HG03159 (cell line): Measurements from ENCODE around the gene TEN1.

Experiments used
- ATAC-seq: cut with Tn5 transposase; IDR thresholded peaks from one replicate; pipeline ENCODE4 v1.9.1; 2021; ENCODE audit warnings: mild to moderate bottlenecking, moderate library complexity; ENCODE audit not compliant: unreplicated experiment

Gene TEN1

DNA sequence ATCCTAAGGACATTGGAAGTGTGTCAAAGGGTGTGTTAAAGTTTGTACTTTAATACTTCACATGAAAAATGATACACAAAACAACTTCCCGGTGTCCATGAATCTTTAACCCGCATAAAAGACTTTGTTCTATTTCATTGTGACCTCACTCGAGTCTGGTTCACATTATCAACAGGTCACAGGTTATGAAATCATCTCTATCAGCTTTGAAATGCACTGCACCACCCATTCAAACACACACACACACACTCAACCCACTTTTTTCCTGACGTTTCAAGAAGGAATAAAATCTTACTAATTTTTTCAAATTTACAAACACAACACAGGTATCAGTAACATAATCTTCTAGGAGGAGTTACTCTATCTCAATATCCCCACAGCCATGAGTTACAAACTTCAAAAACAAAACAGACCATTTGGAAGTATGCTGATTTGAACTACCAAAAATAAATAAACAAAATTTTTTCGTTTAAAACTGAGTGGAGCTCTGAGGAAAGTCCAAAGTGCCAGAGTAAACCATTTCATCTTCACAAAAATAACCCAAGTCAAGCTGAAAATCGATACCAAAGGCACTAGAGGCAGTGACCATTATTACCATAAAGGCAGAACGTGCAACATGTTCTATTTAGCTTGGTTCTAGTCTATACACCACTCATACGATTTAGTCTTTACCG lies 2.7 kb upstream of the TEN1 start:
- ATAC-seq = no peak

DNA sequence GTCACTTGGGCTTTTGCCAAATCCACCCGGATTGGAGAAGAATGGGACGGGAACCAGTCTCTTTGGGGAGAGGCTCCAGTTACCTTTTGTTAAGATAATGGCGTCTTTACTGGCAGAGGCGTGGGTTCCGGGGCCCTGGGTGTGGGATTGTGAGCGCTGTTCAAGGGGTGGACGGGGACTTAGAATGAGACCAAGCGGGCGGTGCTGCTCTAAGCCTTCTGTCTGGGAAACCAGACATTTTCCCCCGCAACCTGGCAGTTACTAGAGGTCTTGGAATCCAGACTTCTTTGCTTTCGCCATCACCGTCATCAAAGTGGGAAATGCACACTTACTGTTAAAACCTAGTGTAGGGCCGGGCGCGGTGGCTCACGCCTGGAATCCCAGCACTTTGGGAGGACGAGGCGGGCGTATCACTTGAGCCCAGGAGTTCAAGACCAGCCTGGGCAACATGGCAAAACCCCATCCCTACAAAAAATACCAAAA lies 706 bp downstream of the TEN1 start:
- ATAC-seq = peak; percentile 9

DNA sequence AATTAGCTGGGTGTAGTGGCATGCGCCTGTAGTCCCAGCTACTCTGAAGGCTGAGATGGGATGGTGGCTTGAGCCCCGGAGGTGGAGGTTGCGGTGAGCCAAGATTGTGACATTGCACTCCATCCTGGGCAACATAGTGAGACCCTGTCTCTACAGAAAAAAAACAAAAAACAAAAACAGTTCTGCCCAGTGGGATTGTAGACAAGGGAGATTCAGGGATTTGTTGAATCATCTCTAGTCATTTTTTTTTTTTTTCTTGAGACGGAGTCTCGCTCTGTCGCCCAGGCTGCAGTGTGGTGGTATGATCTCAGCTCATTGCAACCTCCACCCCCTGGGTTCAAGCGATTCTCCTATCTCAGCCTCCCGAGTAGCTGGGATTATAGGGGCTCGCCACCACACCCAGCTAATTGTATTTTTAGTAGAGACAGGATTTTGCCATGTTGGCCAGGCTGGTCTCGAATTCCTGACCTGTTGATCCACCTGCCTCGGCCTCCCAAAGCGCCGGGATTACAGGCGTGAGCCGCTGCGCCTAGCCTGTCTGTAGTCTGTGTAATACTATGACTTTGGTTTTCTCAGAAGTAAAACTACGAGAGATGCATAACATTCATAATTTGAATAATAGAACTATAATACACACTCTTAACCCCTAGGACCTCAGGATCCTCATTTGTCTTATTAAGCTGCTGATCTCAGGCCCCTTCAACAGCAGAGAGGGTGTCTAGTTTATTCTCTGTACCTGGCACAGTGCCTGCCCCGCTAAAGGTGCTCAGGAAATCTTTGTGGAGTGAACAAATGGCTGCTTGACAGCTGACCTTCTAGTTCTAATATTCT lies 1.4 kb downstream of the TEN1 start:
- no peak for ATAC-seq

DNA sequence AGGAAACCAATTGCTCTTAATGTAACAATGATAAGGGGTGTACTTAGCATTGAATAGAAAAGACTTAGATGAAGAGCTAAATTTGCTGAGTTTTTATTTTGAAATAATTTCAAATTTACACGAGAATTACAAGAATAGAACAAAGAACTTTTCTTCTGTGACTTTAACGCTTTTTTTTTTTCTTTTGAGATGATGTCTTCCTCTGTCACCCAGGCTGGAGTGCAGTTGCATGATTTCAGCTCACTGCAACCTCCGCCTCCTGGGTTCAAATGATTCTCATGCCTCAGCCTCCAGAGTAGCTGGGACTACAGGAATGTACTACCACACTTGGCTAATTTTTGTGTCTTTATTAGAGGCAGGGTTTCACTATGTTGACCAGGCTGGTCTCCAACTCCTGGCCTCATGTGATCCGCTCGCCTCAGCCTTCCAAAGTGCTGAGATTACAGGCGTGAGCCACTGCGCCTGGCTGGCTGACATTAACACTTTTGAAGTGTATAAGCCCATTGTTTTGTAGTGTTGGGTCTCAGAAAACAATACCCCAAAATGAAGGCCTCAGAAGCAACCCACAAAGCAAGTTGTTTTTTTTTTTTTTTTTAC lies 2.1 kb downstream of the TEN1 start:
- no peak for ATAC-seq

DNA sequence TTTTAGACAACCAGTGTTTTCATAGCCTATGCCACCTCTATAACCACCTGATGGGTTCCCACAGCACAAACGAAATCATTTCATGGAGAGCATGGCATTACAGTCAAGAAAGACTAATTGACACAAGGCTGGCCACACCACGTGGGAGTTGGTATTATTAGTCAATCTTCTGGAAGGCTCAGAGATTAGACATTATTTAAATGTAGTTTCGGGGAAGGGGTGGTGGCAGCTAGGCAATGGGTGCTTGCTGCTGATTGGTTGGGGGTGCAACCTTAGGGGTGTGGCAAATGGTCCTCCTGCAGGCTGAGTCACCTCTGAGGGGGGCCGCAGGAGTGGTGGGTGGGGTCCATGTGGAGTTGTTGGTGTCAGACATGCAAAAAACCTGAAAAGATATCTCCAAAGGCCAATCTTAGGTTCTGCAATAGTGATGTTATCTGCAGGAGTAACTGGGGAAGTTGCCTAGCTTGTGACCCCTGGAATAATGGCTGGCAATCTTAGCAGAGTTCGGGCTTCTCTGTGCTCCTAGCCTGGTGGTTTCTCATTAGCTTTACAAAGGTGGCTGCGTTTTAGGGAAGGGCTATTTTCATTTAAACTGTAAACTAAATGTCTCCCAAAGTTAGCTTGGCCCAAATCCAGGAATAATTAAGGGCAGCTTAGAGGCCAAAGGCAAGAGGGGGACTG lies 4.6 kb downstream of the TEN1 start:
- no peak for ATAC-seq

DNA sequence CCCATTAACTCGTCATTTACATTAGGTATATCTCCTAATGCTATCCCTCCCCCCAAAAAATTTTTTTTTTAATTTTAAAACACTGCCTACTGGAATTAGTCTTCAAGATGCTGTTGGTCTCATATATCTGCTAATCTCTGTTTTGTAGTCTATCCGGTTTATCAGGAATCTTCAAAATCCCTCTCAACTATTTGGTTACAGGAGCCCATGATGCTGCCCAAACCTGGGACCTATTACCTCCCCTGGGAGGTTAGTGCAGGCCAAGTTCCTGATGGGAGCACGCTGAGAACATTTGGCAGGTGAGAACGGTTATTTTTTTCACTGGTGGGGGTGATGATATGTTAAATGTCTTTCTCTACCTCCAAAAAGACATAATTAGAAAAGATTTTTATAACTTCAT lies 6.9 kb downstream of the TEN1 start:
- no peak for ATAC-seq

- ATAC-seq = no peak
Measured at GRCh38 chr17:75987041-75987440, 8.0 kb downstream of the TEN1 start.

- ATAC-seq = no peak
Measured at GRCh38 chr17:75991396-75991795, 12.4 kb downstream of the TEN1 start.

DNA sequence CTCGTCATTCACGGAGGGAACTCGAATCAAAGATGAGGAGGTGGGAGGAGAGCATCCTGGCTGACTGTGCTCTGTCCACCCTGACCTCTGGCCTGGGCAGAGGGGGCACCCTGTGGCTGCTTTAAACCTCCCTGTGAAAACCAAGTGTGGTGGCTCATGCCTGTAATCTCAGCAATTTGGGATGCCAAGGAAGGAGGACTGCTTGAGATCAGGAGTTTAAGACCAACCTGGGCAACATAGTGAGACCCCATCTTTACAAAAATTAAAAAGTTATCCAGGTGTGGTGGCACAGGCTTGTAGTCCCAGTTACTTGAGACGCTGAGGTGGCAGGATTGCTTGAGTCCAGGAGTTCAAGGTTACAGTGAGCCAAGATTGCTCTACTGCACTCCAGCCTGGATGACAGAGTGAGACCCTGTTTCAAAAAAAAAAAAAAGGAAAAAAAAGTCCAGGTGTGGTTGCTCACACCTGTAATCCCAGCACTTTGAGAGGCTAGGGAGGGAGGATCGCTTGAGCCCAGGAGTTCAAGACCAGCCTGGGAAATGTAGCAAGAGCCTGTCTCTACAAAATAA lies 15.8 kb downstream of the TEN1 start:
- no peak for ATAC-seq

GRCh38 chr17:75995385-75995925 lies 16.4 kb downstream of the TEN1 start:
- ATAC-seq = no peak

- ATAC-seq = no peak
Measured at GRCh38 chr17:75996665-75997590, 17.9 kb downstream of the TEN1 start.

DNA sequence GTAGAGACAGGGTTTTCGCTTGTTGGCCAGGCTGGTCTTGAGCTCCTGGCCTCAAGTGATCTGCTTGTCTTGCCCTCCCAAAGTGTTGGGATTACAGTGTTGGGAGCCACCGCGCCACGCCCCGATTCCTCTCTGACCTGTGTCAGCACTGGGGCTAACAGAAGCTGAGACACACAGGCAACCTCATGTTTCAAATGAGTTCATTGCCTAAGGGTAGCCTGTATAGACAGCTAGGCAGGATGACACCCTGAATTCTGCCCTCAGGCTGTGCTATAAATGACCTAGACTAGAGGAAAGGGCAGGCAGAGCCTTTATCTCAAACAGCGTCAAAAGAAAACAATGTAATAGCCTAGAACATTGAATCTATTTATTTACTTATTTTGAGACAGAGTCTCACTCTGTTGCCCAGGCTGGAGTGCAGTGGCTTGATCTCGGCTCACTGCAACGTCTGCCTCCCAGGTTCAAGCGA lies 19.3 kb downstream of the TEN1 start:
- ATAC-seq = no peak

DNA sequence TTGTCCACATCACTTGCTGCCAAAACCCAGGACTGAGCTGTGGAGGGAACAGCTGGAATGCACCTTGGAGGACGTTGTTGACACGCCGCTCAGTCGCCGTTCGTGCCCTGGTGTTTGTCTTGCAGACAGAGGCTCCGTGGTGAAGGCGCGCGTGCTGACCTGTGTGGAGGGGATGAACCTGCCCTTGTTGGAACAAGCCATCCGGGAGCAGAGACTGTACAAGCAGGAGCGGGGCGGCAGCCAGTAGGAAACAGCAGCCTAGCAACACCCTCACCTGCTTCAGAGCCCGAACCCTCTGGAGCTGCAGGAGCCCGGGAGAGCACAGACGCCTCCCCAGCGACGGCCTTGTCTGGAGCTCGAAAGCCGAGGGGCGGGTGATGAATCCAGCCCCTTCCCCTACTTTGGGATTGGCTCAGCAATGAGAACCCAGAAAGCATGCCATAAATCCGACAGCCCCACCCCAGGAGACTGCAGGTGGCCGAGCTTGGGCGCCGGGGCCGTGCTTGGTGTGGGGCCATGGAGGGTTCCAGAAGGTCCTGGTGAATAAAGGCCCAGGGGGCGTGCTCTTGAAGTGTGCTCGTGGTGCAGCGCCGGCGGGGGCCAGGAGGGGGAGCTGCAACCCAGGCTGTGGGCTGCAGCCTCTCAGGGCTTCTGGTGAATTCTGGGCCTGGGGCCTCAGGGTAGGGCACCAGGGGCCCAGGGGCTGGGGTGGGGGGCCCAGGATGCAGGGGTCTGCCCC lies 21.1 kb downstream of the TEN1 start:
- no peak for ATAC-seq

DNA sequence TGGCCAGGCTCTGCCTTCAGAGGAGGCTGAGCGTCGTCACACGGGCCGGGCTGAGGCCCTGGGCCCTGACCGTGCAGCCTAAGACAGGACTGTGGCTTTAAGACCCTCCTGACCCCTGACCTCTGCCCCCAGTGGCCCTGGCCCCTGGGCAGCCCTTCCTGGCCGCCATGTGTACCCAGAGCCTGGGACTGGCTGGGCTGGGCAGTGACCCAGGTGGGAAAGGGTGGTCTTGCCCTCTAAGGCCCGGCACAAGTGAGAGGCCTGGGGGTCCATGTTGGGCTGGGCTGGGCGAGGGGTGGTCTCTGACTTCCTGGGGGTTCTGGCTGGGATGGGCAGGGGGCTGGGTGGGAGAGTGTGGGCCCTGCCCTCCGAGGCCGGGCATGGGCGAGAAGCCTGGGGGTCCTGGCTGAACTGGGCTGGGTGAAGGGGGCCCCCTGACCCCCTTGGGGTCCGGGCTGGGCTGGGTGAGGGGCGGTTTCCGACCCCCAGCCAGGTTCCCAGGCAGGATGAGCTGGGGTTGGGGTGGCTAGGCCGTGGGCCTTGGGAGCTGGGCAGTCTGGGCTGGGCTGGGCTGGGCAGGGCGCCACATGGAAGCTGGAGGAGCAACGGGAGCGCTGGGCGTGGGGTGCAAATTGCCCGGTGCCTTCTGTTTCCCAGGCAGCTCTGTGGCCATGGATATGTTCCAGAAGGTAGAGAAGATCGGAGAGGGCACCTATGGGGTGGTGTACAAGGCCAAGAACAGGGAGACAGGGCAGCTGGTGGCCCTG lies 21.9 kb downstream of the TEN1 start, which contains the start of gene CDK3:
TSS of gene CDK3 (plus strand) at position 101 of the 767 bp plus-strand sequence. CDS start at position 672, 571 bp downstream.
- ATAC-seq = no peak

DNA sequence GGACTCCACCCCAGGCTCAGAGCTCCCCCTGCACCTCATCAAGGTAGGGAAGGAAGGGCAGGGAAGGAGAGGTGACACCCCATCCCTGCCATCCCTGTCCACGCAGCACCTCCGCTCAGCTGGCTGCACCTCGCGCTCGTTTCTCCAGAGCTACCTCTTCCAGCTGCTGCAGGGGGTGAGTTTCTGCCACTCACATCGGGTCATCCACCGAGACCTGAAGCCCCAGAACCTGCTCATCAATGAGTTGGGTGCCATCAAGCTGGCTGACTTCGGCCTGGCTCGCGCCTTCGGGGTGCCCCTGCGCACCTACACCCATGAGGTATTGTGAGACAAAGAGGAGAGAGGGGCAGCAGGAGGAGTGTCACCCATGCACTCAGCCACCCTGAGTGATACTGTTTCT lies 23.1 kb downstream of the TEN1 start:
- no peak for ATAC-seq

DNA sequence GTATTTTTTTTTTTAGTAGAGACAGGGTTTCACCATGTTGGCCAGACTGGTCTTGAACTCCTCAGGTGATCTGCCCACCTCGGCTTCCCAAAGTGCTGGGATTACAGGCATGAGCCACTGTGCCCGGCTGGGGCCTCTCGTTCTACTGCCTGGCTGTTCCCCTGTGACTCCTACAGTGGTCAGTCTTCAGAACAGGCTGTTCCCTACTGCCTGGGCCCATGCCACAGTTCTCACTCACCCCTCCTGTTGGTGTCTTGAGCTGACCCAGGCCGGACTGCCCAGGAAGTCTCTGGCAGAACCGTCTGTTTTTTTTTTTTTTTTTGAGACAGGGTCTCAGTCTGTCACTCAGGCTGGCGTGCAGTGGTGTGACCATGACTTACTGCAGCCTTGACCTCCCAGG lies 24.9 kb downstream of the TEN1 start:
- ATAC-seq = no peak

DNA sequence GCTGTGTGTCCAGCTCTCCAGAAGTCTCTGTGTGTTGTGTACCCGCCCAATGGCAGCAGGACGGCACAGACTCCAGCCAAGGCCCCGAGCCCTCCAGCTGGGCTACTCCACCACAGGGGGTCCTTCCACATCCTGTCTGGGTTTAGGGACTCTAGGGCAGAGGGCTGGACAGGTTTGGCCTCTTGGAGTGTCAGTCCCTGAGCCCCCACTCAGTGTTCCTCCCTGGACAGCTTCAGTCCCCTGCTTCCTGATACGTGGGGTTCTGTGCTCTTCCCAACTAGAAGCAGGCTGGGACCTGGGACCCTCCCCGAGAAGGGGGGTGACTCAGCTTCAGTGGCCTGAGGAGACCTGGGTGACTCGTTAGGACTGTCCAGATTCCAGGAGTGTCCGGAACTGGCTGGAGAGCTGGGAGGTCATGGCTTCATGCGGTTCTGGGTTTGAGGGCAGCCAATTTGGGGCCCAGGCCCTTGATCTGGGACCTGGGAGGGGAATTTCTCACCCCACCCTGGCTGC lies 25.8 kb downstream of the TEN1 start:
- no peak for ATAC-seq
